HUES64 (cell line): Measurements from ENCODE around the gene FSCN2.

ENCODE experiments used
- H3K27ac ChIP-seq: 2 replicates; pipeline ENCODE4 v1.7.0; 2013; ENCODE audit warnings: low read depth, low read length, inconsistent platforms
- H3K27me3 ChIP-seq: 2 replicates; pipeline ENCODE4 v1.6.1; 2013; ENCODE audit warnings: mild to moderate bottlenecking, low read length; ENCODE audit not compliant: insufficient read depth
- H3K36me3 ChIP-seq: 2 replicates; pipeline ENCODE4 v1.6.1; 2013; ENCODE audit warnings: mild to moderate bottlenecking, low read length; ENCODE audit not compliant: insufficient read depth
- H3K4me1 ChIP-seq: 2 replicates; pipeline ENCODE4 v1.6.1; 2013; ENCODE audit warnings: mild to moderate bottlenecking, low read length, moderate library complexity; ENCODE audit not compliant: insufficient read depth
- H3K4me3 ChIP-seq: 2 replicates; pipeline ENCODE4 v1.5.1; 2013; ENCODE audit warnings: mild to moderate bottlenecking, low read length, moderate library complexity
- H3K9ac ChIP-seq: 2 replicates; pipeline ENCODE4 v1.6.1; 2013; ENCODE audit warnings: mild to moderate bottlenecking, low read depth, low read length
- H3K9me3 ChIP-seq: 2 replicates; pipeline ENCODE4 v1.6.1; 2013; ENCODE audit warnings: low read depth, low read length; ENCODE audit not compliant: insufficient read depth
- WGBS: fragments of 150-250, 120-280 bp; methylation state at CpG from one replicate; pipeline ENCODE4 v1.1.7; 2013; ENCODE audit warnings: missing lambda C conversion rate; 5-methylcytosine and 5-hydroxymethylcytosine counted together

FSCN2 gene

DNA sequence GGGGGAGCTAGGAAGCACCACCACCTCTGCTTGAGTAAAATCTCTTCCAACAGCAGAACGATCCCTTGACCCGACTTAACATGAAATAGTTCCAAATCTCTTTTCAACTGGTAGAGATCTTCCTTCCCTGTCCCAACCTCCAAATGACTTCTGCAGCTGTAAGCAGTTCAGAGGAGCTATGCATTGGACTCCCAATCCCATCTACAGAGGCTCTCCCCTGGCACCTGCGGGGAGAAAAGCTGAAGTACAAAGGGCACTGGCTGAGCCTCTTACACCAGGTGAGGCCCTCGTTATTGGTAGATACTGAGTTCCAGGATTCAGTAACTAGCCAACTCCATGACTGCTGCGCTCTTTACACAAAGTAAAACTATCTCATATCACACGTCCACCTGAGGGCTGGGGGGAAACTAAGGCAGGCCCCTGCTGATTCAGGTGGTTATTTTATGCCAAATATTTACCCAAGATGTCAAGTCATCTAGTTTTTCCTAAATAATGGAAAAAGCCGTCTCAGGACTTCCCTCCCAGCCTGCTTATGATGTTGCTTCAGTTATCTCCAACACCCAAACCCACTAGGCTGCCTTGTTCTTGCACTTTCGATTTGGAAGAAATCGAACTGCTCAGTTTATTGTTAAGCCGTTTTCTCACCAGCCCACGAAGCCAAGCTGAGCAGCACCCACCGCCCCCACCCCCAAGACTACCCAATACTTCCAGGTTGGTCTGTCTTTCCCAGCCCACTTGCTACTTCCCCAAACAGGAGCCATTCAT, 18.8 kb upstream of the FSCN2 start:
- WGBS: 73% methylated on average over 12 of the region's 12 CpGs
- no peaks in the 10 kb centered on the region for H3K4me1 ChIP-seq
- H3K9me3 ChIP-seq: no peaks in the 10 kb centered on the region
- H3K27ac ChIP-seq: peak overlapping the region; percentile 91; the same call in 1 of the 2 replicates
- H3K4me3 ChIP-seq: peak overlapping the region; percentile 98
- peaks cover 36% of the 10 kb centered on the region for H3K36me3 ChIP-seq
- no peaks in the 10 kb centered on the region for H3K27me3 ChIP-seq
- H3K9ac ChIP-seq: peak overlapping the region; percentile 98

DNA sequence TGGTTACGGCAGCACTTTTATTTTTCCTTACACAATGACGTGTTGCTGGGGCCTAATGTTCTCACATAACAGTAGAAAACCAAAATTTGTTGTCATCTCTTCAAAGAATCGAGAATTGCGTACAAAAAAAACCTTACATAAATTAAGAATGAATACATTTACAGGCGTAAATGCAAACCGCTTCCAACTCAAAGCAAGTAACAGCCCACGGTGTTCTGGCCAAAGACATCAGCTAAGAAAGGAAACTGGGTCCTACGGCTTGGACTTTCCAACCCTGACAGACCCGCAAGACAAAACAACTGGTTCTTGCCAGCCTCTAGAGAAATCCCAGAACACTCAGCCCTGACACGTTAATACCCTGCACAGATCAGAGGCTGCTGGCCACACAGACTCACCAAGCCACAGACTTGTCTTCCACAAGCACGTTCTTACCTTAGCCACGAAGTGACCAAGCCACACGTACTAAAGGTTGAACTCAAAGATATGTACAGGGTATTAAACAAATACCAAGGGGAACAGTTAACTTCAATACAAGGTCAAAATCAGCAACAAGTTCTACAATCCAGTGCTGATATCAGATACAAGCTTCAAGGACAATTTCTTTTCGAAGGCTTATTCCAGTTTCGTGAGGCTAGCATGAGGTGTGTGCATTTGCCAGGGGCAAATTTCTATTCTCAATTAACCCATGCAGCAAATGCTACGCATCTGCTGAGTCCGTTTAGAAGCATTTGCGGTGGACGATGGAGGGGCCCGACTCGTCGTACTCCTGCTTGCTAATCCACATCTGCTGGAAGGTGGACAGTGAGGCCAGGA, 18.0 kb upstream of the FSCN2 start:
- peak overlapping the region; percentile 91; the same call in 1 of the 2 replicates for H3K27ac ChIP-seq
- no peaks in the 10 kb centered on the region for H3K4me1 ChIP-seq
- no peaks in the 10 kb centered on the region for H3K9me3 ChIP-seq
- no peaks in the 10 kb centered on the region for H3K27me3 ChIP-seq
- WGBS: 31% methylated on average over 22 of the region's 22 CpGs
- peak overlapping the region; percentile 98 for H3K9ac ChIP-seq
- peak overlapping the region; percentile 98 for H3K4me3 ChIP-seq
- H3K36me3 ChIP-seq: peaks cover 36% of the 10 kb centered on the region

DNA sequence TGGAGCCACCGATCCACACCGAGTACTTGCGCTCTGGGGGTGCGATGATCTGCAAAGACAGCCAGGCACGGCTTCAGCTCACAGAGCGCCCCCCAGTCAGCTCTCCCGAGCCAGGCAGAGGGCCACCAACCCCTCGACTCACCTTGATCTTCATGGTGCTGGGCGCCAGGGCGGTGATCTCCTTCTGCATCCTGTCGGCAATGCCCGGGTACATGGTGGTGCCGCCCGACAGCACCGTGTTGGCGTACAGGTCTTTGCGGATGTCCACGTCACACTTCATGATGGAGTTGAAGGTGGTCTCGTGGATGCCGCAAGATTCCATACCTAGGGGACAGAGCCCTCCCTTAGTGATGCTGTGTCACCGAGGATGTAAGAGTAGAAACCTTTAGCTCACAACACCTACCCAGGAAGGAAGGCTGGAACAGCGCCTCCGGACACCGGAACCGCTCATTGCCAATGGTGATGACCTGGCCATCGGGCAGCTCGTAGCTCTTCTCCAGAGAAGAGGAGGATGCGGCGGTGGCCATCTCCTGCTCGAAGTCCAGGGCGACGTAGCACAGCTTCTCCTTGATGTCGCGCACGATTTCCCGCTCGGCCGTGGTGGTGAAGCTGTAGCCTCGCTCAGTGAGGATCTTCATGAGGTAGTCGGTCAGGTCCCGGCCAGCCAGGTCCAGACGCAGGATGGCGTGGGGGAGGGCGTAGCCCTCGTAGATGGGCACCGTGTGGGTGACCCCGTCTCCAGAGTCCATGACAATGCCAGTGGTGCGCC, 17.2 kb upstream of the FSCN2 start:
- Histone ChIP-seq H3K27me3 (no peaks in the 10 kb centered on the region), H3K9ac (peak overlapping the region; percentile 98), H3K9me3 (no peaks in the 10 kb centered on the region), H3K4me1 (peaks cover 7% of the 10 kb centered on the region; the same call in 1 of the 2 replicates), H3K36me3 (peaks cover 36% of the 10 kb centered on the region), H3K27ac (peak overlapping the region; percentile 91), H3K4me3 (peak overlapping the region; percentile 98)
- WGBS: 8% methylated on average over 48 of the region's 48 CpGs

GRCh38 chr17:81511554-81511803, 16.7 kb upstream of the FSCN2 start:
- peak overlapping the region; percentile 98 for H3K9ac ChIP-seq
- H3K36me3 ChIP-seq: peaks cover 39% of the 10 kb centered on the region
- 5% methylated on average over 8 of the region's 9 CpGs for WGBS
- H3K9me3 ChIP-seq: no peaks in the 10 kb centered on the region
- H3K4me3 ChIP-seq: peak overlapping the region; percentile 98
- peak overlapping the region; percentile 91 for H3K27ac ChIP-seq
- H3K4me1 ChIP-seq: peaks cover 11% of the 10 kb centered on the region; the same call in 1 of the 2 replicates
- H3K27me3 ChIP-seq: no peaks in the 10 kb centered on the region

DNA sequence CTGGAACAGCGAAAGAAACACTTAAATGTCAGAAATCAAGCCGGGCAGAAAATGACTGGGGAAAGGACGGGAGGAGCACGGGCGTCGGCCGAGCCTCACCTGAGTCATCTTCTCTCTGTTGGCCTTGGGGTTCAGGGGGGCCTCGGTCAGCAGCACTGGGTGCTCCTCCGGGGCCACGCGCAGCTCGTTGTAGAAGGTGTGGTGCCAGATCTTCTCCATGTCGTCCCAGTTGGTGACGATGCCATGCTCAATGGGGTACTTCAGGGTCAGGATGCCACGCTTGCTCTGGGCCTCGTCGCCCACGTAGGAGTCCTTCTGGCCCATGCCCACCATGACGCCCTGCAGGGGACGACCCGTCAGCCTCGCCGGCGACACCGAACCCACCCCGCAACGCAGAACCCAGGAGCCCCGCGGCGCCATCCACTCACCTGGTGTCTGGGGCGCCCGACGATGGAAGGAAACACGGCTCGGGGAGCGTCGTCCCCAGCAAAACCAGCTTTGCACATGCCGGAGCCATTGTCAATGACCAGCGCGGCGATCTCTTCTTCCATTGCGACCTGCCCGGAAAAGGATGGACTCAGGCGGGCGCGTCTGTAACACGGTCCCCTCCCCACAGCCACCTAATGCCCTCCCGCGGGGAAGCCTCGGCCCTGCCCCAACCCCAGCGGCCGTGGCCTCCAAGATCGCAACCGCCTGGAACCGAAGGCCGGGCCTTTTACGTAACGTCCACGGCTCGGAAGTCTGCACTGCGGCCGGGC, 16.2 kb upstream of the FSCN2 start:
- Histone ChIP-seq H3K4me3 (peak overlapping the region; percentile 98), H3K4me1 (peaks cover 11% of the 10 kb centered on the region; the same call in 1 of the 2 replicates), H3K36me3 (peaks cover 39% of the 10 kb centered on the region), H3K27ac (peak overlapping the region; percentile 91), H3K9me3 (no peaks in the 10 kb centered on the region), H3K9ac (peak overlapping the region; percentile 98), H3K27me3 (no peaks in the 10 kb centered on the region)
- WGBS: 1% methylated on average over 62 of the region's 62 CpGs

DNA sequence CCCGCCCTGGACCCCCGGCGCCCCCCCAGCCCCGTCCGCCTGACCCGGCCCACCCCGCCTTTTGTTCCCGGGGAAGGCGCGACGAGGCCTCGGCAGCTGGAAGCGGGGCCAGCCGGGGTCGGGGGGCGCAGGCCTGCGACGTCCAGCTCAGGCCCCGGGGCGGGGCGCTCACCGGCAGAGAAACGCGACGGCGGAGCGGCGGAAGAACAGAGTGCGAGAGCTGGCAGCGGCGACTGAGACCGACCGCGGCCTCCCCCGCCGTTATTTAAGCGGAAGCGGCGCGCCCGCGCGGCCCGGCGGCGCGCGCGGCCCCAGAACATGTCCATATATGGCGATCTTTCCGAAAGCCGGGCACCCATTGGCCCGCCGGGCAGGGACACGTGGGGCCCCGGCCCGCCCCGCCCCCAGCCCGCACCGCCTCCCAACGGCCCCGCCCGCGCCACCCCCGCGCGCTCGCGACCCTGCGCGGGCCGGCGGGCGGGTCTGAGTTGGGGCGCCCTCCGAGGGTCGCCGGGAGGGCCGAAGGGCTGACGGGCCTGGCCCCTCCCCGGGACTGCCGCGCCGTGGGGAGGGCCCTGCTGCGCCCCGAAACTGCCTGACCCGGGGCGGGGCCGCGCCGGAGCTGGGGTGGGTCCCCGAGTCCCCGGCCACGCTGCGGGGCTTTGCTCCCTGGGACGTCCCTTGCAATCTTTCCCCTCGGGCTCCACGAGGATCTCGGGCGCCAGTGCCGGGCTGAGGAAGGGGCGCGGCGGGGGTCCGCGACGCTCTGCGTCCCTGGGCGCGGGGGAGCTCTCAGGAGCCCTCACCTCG, 15.4 kb upstream of the FSCN2 start, which contains the start of gene ACTG1:
Gene ACTG1, minus strand, starts transcription at position 238 of the 810 bp plus-strand sequence. CDS start 445 bp downstream, outside the sequence.
- H3K4me1 ChIP-seq: peaks cover 11% of the 10 kb centered on the region; the same call in 1 of the 2 replicates
- no peaks in the 10 kb centered on the region for H3K9me3 ChIP-seq
- H3K9ac ChIP-seq: peak within 1 kb of the TSS; percentile 98
- H3K27ac ChIP-seq: peak within 1 kb of the TSS; percentile 99
- H3K36me3 ChIP-seq: peaks cover 39% of the 10 kb centered on the region
- H3K27me3 ChIP-seq: no peaks in the 10 kb centered on the region
- WGBS: under 1% methylated on average over 111 of the region's 111 CpGs
- peak within 1 kb of the TSS; percentile 98 for H3K4me3 ChIP-seq

GRCh38 chr17:81513372-81513752, 14.8 kb upstream of the FSCN2 start:
- peaks cover 17% of the 10 kb centered on the region; the same call in 1 of the 2 replicates for H3K4me1 ChIP-seq
- 2% methylated on average over 23 of the region's 23 CpGs for WGBS
- no peaks in the 10 kb centered on the region for H3K9me3 ChIP-seq
- peaks cover 4% of the 10 kb centered on the region for H3K27me3 ChIP-seq
- peak overlapping the region; percentile 99 for H3K27ac ChIP-seq
- H3K36me3 ChIP-seq: peaks cover 39% of the 10 kb centered on the region
- peak overlapping the region; percentile 98 for H3K4me3 ChIP-seq
- H3K9ac ChIP-seq: peak overlapping the region; percentile 96

- H3K9me3 ChIP-seq: no peaks in the 10 kb centered on the region
- H3K36me3 ChIP-seq: peaks cover 37% of the 10 kb centered on the region
- peak overlapping the region; percentile 96 for H3K9ac ChIP-seq
- peak overlapping the region; percentile 99 for H3K27ac ChIP-seq
- peak overlapping the region; percentile 98 for H3K4me3 ChIP-seq
- peaks cover 10% of the 10 kb centered on the region for H3K27me3 ChIP-seq
- WGBS: 1% methylated on average over 64 of the region's 64 CpGs
- H3K4me1 ChIP-seq: peaks cover 17% of the 10 kb centered on the region; the same call in 1 of the 2 replicates
These were observed 14.3 kb upstream of the FSCN2 start for GRCh38 chr17:81513753-81514488.

GRCh38 chr17:81514489-81514738, 13.8 kb upstream of the FSCN2 start:
- WGBS: under 1% methylated on average over 34 of the region's 34 CpGs
- H3K4me1 ChIP-seq: peaks cover 17% of the 10 kb centered on the region; the same call in 1 of the 2 replicates

More at GRCh38 chr17:81514489-81514738, 13.8 kb upstream of the FSCN2 start:
- Histone ChIP-seq H3K4me3 (peak overlapping the region; percentile 98), H3K27me3 (peaks cover 15% of the 10 kb centered on the region), H3K9ac (peak overlapping the region; percentile 96), H3K9me3 (no peaks in the 10 kb centered on the region), H3K36me3 (peaks cover 32% of the 10 kb centered on the region), H3K27ac (peak overlapping the region; percentile 99)
